ENCODE data around the gene BACH2.
"Not testable (repeated sequence)": the region's sequence is repeated elsewhere in the genome, so short reads cannot be mapped to it uniquely, and the experiment has no call there.

The BACH2 gene

GRCh38 chr6:89890845-89891528 lies 405.7 kb downstream of the BACH2 start:
- H3K36me3 ChIP-seq (ENCODE audit: control insufficient read depth in 5 of 5, insufficient read depth in 5 of 5, low read length in 5 of 5); H3K4me1 ChIP-seq (ENCODE audit: control insufficient read depth in 5 of 5, insufficient read depth in 5 of 5, low read length in 5 of 5); H3K9ac ChIP-seq (ENCODE audit: low read length in 5 of 5); H3K9me3 ChIP-seq (ENCODE audit: control insufficient read depth in 5 of 5, low read length in 5 of 5); H3K4me3 ChIP-seq (ENCODE audit: low read depth in 1 of 5, low read length in 5 of 5); H3K27ac ChIP-seq (ENCODE audit: low read depth, low read length): not testable (repeated sequence)
- peaks cover 11 to 33% (median 16%) of the 10 kb centered on the region in 5 donors for H3K27me3 ChIP-seq (ENCODE audit: control insufficient read depth in 5 of 5, insufficient read depth in 4 of 5, low read length in 5 of 5)

- peaks cover 9 to 33% (median 14%) of the 10 kb centered on the region in 5 donors for H3K27me3 ChIP-seq (ENCODE audit: control insufficient read depth in 5 of 5, insufficient read depth in 4 of 5, low read length in 5 of 5)
- H3K36me3 ChIP-seq (ENCODE audit: control insufficient read depth in 5 of 5, insufficient read depth in 5 of 5, low read length in 5 of 5) = no peaks in the 10 kb centered on the region
- no peak overlapping the region for H3K27ac ChIP-seq (ENCODE audit: low read depth, low read length)
- peaks cover 0 to 6% (median 0%) of the 10 kb centered on the region in 5 donors for H3K4me1 ChIP-seq (ENCODE audit: control insufficient read depth in 5 of 5, insufficient read depth in 5 of 5, low read length in 5 of 5)
- no peak overlapping the region for H3K9ac ChIP-seq (ENCODE audit: low read length in 5 of 5)
- H3K4me3 ChIP-seq (ENCODE audit: low read depth in 1 of 5, low read length in 5 of 5) = no peak overlapping the region
- peaks cover 0 to 5% (median 0%) of the 10 kb centered on the region in 5 donors for H3K9me3 ChIP-seq (ENCODE audit: control insufficient read depth in 5 of 5, low read length in 5 of 5)
These were observed 407.8 kb downstream of the BACH2 start for GRCh38 chr6:89888871-89889270.

DNA sequence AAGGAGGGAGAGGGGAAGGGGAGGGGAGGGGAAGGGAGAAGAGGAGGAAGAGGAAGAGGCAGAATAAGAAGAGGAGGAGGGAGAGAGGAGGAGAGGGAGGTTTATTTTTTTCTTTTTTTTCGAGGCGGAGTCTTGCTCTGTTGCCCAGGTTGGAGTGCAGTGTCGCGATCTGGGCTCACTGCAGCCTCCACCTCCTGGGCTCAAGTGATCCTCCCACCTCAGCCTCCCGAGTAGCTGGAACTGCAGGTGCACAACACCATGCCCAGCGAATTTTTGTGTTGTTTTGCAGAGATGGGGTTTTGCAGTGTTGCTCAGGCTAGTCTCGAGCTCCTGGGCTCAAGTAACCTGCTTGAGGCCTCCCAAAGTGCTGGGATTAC lies 408.5 kb downstream of the BACH2 start:
- H3K9me3 ChIP-seq (ENCODE audit: control insufficient read depth in 5 of 5, low read length in 5 of 5) = peaks cover 0 to 5% (median 0%) of the 10 kb centered on the region in 5 donors
- H3K36me3 ChIP-seq (ENCODE audit: control insufficient read depth in 5 of 5, insufficient read depth in 5 of 5, low read length in 5 of 5) = no peaks in the 10 kb centered on the region
- no peak overlapping the region for H3K27ac ChIP-seq (ENCODE audit: low read depth, low read length)
- H3K4me1 ChIP-seq (ENCODE audit: control insufficient read depth in 5 of 5, insufficient read depth in 5 of 5, low read length in 5 of 5) = peaks cover 0 to 6% (median 0%) of the 10 kb centered on the region in 5 donors
- H3K27me3 ChIP-seq (ENCODE audit: control insufficient read depth in 5 of 5, insufficient read depth in 4 of 5, low read length in 5 of 5) = peaks cover 9 to 28% (median 14%) of the 10 kb centered on the region in 5 donors
- no peak overlapping the region for H3K4me3 ChIP-seq (ENCODE audit: low read depth in 1 of 5, low read length in 5 of 5)
- H3K9ac ChIP-seq (ENCODE audit: low read length in 5 of 5) = no peak overlapping the region

DNA sequence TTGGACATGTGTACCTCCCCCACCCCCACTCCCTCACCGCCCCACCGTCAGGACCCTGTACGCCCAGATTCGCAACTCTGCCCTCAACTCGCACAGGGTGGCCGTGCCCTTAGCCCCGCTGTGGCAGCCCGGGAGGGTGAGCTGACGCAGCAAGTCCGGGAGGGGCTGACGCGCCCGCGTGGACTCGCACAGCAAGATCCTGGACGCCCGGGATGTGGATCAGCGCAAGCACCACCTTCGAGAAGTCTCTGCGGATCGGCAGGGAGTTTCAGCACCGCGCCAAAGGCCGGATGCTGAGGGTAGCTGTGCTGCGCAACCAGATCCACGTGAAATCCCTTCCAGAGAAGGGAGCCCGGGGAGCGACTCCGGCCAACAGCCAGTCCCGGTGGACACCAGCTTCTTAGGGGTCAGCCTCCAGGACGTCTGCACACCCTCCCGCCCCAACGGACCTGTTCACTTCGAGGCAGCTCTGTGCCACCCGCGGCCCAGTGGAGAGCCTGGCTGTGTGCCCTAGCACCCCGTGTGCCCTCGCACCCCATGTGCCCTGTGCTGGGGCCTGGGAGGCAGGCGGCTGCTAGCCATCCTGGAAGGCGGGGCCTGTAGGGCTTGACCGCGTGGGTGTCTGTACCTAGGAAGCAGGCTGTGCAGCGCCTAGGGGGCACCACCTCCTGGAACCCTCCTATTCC lies 409.0 kb downstream of the BACH2 start:
- H3K9ac ChIP-seq (ENCODE audit: low read length in 5 of 5) = no peak overlapping the region
- H3K9me3 ChIP-seq (ENCODE audit: control insufficient read depth in 5 of 5, low read length in 5 of 5) = peaks cover 0 to 5% (median 0%) of the 10 kb centered on the region in 5 donors
- no peak overlapping the region for H3K4me3 ChIP-seq (ENCODE audit: low read depth in 1 of 5, low read length in 5 of 5)
- peaks cover 0 to 6% (median 0%) of the 10 kb centered on the region in 5 donors for H3K4me1 ChIP-seq (ENCODE audit: control insufficient read depth in 5 of 5, insufficient read depth in 5 of 5, low read length in 5 of 5)
- H3K27ac ChIP-seq (ENCODE audit: low read depth, low read length) = no peak overlapping the region
- H3K36me3 ChIP-seq (ENCODE audit: control insufficient read depth in 5 of 5, insufficient read depth in 5 of 5, low read length in 5 of 5) = no peaks in the 10 kb centered on the region
- H3K27me3 ChIP-seq (ENCODE audit: control insufficient read depth in 5 of 5, insufficient read depth in 4 of 5, low read length in 5 of 5) = peaks cover 9 to 28% (median 14%) of the 10 kb centered on the region in 5 donors

DNA sequence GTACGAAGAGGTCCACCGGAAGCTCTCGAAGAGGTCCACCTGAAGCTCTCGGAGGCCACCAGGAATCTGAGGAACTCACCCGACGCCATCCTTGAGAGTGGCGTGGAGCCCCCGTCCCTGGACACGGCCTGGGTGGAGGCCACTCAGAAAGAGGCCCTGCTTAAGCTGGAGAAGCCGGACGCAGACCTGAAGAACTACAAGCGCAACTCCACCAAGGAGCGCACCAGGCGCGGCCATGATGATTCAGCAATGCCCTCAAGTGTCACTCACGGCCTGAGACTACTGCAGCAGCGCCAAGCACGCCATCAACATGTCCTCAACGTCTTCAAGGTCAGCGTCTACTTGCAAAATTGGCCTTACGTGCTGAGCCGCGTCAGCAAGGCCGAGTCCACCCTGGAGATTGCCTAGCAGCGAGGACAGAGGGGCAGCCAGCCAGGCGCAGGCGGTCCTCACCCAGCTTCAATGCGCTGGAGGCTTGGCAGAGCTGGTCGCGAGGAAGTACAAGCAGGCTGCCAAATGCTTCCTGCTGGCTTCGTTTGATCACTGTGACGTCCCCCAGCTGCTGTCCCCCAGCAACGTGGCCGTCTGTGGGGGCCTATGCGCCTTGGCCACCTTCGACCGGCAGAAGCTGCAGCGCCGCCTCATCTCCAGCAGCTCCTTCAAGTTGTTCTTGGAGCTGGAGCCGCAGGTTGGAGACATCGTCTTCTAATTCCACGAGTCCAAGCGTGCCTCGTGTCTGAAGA lies 410.1 kb downstream of the BACH2 start:
- Histone ChIP-seq H3K9me3 (ENCODE audit: control insufficient read depth in 5 of 5, low read length in 5 of 5) (peaks cover 0 to 5% (median 0%) of the 10 kb centered on the region in 5 donors), H3K27ac (ENCODE audit: low read depth, low read length) (no peak overlapping the region), H3K4me3 (ENCODE audit: low read depth in 1 of 5, low read length in 5 of 5) (no peak overlapping the region), H3K36me3 (ENCODE audit: control insufficient read depth in 5 of 5, insufficient read depth in 5 of 5, low read length in 5 of 5) (no peaks in the 10 kb centered on the region), H3K4me1 (ENCODE audit: control insufficient read depth in 5 of 5, insufficient read depth in 5 of 5, low read length in 5 of 5) (peaks cover 0 to 6% (median 0%) of the 10 kb centered on the region in 5 donors), H3K27me3 (ENCODE audit: control insufficient read depth in 5 of 5, insufficient read depth in 4 of 5, low read length in 5 of 5) (peaks cover 7 to 23% (median 11%) of the 10 kb centered on the region in 5 donors), H3K9ac (ENCODE audit: low read length in 5 of 5) (no peak overlapping the region)

Data from subcutaneous abdominal adipose tissue (tissue), 5 donors.